K562 (cell line): ENCODE results near the gene KLKB1. TPM values are rescaled to one million over a fixed set of nuclear protein-coding genes. Genes with fewer than 3 reads are reported as not detected.

ENCODE experiments used
- CHAMP1 ChIP-seq: fragments of 450-650 bp; IDR thresholded peaks from 2 replicates; pipeline ENCODE4 v1.6.1; 2016; ENCODE audit warnings: mild to moderate bottlenecking
- E2F1 ChIP-seq: sonication (generic); formaldehyde crosslinking; IDR thresholded peaks from 2 replicates; pipeline ENCODE4 v1.8.1; 2023; ENCODE audit warnings: mild to moderate bottlenecking, missing genetic modification reagents, moderate library complexity
- ERF ChIP-seq: fragments of 450-650 bp; formaldehyde crosslinking; IDR thresholded peaks from 2 replicates; pipeline ENCODE4 v1.4.0; 2020; ENCODE audit warnings: mild to moderate bottlenecking, mixed read lengths
- ZBTB12 ChIP-seq: fragments of 250-450 bp; sonication (Bioruptor Pico); IDR thresholded peaks from 2 replicates; pipeline ENCODE4 v1.4.0; 2020
- ZNF561 ChIP-seq: fragments of 450-650 bp; formaldehyde crosslinking; conservative IDR thresholded peaks from 2 replicates; pipeline ENCODE4 v1.4.0; 2020; ENCODE audit warnings: mild to moderate bottlenecking, moderate library complexity
- ZSCAN32 ChIP-seq: fragments of 450-650 bp; formaldehyde crosslinking; IDR thresholded peaks from 2 replicates; pipeline ENCODE4 v1.4.0; 2020; ENCODE audit warnings: mild to moderate bottlenecking, moderate library complexity
- polyA plus RNA-seq, 8 experiments: library from polyadenylated mRNA; depleted of rRNA in 4 of 8; stranded (reverse) in 5 of 8; unstranded in 3 of 8; fragments of >200 nt; fragmentation: Nextera tagmentation in 2 of 8; fragmentation: Illumina TruSeq in 1 of 8; extraction: Ambion mirVana in 2 of 8; extraction: Trizol in 1 of 8; gene quantifications; 2 replicates each; pipeline versions ENCODE4 v1.2.1 to v1.2.3, GENCODE V29; 2011 to 2014; ENCODE audit warnings: inconsistent platforms in 1 of 8, missing spikeins in 1 of 8
- total RNA-seq, 7 experiments: library from RNA; depleted of rRNA in 6 of 7; stranded (reverse); fragments of >200 nt in 6 of 7; fragmentation: Illumina TruSeq in 2 of 7; extraction: Trizol in 2 of 7; gene quantifications; 2 replicates each; pipeline versions ENCODE4 v1.2.1 to v1.2.3, GENCODE V29; 2011 to 2021; ENCODE audit warnings: low replicate concordance in 1 of 7

KLKB1 gene
- total and polyA plus RNA-seq, 9 of the 15 experiments (the other 6 are each of a cell fraction or from before 2014, with no cell fraction given): 0.27 TPM; not detected in 8

GRCh38 chr4:186188107-186188506 is 39.2 kb upstream of the KLKB1 start (continued):
- TF ChIP-seq ZBTB12 (CRISPR knock-in tag) (no peak), ERF (CRISPR knock-in tag) (no peak), E2F1 (CRISPR knock-in tag) (no peak), ZSCAN32 (CRISPR knock-in tag) (no peak), CHAMP1 (no peak), ZNF561 (CRISPR knock-in tag) (no peak)
